Activated T-helper 1 cell treated with anti-CD3 and anti-CD28 coated beads, Interleukin-12 subunit alpha, Interleukin-12 subunit beta, Interleukin-2, Interleukin-4 antibody, amounts not matched to agents 30 ng/mL and 10 ng/mL and 1 ng/mL, durations not matched to agents 14 hours and 24 hours and 36 hours (primary cell): Measurements from ENCODE around the gene ZFHX3. TPM values are rescaled to one million over a fixed set of nuclear protein-coding genes. Genes with fewer than 3 reads are reported as not detected.

Source experiments
- DNase-seq: peaks from one replicate; pipeline ENCODE4 v3.0.0; 2021; ENCODE audit warnings: low spot score
- H3K27ac Mint-ChIP-seq: one replicate; pipeline ENCODE4 v1.8.0; 2021; ENCODE audit warnings: mild to moderate bottlenecking, mixed read lengths
- H3K27me3 Mint-ChIP-seq: one replicate; pipeline ENCODE4 v1.8.0; 2022; ENCODE audit warnings: mild to moderate bottlenecking, moderate library complexity, mixed read lengths; ENCODE audit not compliant: insufficient read depth
- H3K36me3 Mint-ChIP-seq: one replicate; pipeline ENCODE4 v1.8.0; 2021; ENCODE audit warnings: low read depth, mixed read lengths
- H3K4me1 Mint-ChIP-seq: one replicate; pipeline ENCODE4 v1.8.0; 2021; ENCODE audit warnings: low read depth, mixed read lengths
- H3K4me3 Mint-ChIP-seq: one replicate; pipeline ENCODE4 v1.8.0; 2021; ENCODE audit warnings: mild to moderate bottlenecking, moderate library complexity, mixed read lengths
- H3K9me3 Mint-ChIP-seq: one replicate; pipeline ENCODE4 v1.8.0; 2021; ENCODE audit warnings: mixed read lengths
- intact Hi-C: fragments of 100-400 bp; cut with micrococcal nuclease; formaldehyde crosslinking; loops from one replicate; pipeline ENCODE4 v1.15.1; 2024
- total RNA-seq: library from RNA; stranded (reverse); gene quantifications from 2 replicates; pipeline ENCODE4 v1.2.3, GENCODE V29; 2022

ZFHX3 gene
- total RNA-seq, 1 donor from 2014 or later: 0.34 TPM

DNA sequence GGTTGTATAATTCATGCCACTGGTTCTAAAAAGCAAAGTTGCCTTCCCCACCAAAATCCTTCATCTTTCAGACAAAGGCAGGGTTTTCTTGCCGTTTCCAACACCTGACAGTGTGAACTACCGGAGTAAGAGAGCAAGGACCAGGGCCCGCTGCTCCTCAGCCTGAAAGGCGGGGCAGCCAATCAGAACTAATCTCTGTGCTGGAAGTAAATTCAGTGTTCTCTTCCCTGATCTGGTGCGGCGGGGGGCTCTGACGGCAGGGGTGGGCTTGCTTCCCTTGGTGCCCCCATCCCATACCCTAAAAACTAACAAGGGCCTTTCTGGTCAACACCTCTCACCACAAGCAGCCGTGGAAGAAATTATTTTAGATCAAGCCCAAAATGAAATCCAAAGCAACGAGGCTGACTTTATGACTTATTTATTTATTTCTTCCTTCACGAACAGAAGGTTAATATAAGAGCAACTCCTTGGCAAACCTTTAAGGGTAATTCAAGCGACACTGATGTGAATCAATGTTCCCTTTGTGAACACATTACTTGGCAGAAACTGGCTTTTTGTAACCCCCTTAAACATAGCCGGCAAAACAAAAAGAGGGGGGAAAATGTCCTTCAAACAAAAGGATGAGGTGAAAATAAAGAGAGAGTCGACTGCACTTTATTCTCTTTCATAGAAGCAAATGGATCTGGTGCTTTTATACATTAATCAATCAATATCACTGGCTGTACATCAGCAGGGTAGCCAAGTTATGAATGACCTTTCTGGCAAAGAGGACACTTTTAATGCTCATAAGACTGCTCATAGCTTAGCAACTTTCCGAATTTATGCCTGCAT, 189.9 kb downstream of the ZFHX3 start:
- H3K36me3 Mint-ChIP-seq: no peaks in the 10 kb centered on the region
- intact Hi-C loops: loop anchor here (1.0 to 5.0 kb wide), 2 partner anchors 45 to 356 kb away; no protein-coding TSS in a partner anchor

DNA sequence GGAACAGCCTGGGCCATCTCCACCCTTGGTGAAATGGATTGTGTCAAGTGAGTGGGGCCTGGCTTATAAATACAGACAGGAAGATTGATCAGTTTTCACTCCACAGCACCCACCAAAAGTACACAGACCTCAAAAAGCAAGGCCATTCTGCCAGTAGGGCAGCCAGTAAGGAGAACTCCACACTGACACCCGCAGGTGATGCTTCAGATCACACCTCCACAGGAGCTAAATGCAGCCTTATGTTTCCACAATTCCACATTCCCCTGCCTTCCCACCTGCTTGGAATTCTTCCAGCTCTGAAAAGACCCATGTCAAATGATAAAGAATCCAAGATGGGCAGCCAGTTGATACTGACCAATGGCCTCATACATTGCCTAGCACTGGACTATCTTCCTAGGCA, 191.1 kb downstream of the ZFHX3 start:
- Mint-ChIP-seq H3K36me3 (no peaks in the 10 kb centered on the region), H3K4me1 (peaks cover 6% of the 10 kb centered on the region), H3K9me3 (peaks cover 3% of the 10 kb centered on the region), H3K4me3 (no peak overlapping the region), H3K27me3 (peaks cover 16% of the 10 kb centered on the region), H3K27ac (no peak overlapping the region)
- intact Hi-C loops: loop anchor here (5.0 kb wide), 1 partner anchor 354 kb away; no protein-coding TSS in a partner anchor
- DNase-seq: no peak

More for the DNA sequence above, 189.9 kb downstream of the ZFHX3 start:
- Mint-ChIP-seq H3K27me3 (peaks cover 9% of the 10 kb centered on the region), H3K4me1 (peaks cover 6% of the 10 kb centered on the region), H3K27ac (no peak overlapping the region), H3K4me3 (no peak overlapping the region), H3K9me3 (no peaks in the 10 kb centered on the region)
- no peak for DNase-seq

DNA sequence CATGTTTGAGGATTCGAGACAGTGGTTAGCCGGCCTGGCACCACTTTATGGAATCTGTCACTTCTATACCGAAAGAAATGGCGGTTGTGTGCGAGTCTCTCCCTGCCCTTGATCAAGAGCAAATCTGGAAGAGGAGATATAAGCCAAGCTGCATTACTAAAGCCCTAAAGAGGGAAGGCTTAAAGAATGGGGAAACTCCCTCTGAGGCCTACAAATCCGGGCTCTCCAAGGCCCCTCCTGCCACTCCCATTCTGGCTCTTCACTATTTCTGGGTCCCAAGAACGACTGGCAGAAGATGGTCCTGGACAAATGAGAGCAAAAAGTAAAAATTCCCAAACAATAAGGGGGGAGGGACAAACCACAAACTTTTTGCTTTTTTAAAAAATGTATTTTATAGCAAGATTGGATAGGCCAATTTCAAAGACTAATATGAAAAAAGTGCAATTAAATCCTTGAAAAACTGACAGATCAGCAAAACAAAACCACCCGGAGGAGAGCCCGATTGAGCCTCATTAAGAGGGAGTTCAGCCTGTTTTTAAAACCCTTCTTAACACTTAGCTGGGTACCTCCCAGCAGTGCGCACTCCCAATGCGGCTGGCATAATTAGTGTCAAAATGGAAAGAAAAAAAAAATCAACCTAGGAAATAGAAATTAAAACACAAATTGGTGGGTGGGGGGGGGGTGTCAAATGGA, 193.5 kb downstream of the ZFHX3 start:
- Mint-ChIP-seq H3K9me3 (peaks cover 3% of the 10 kb centered on the region), H3K4me3 (no peak overlapping the region), H3K27me3 (peaks cover 16% of the 10 kb centered on the region), H3K36me3 (no peaks in the 10 kb centered on the region), H3K4me1 (peaks cover 6% of the 10 kb centered on the region), H3K27ac (no peak overlapping the region)
- intact Hi-C loops: no loop called here
- no peak for DNase-seq

DNA sequence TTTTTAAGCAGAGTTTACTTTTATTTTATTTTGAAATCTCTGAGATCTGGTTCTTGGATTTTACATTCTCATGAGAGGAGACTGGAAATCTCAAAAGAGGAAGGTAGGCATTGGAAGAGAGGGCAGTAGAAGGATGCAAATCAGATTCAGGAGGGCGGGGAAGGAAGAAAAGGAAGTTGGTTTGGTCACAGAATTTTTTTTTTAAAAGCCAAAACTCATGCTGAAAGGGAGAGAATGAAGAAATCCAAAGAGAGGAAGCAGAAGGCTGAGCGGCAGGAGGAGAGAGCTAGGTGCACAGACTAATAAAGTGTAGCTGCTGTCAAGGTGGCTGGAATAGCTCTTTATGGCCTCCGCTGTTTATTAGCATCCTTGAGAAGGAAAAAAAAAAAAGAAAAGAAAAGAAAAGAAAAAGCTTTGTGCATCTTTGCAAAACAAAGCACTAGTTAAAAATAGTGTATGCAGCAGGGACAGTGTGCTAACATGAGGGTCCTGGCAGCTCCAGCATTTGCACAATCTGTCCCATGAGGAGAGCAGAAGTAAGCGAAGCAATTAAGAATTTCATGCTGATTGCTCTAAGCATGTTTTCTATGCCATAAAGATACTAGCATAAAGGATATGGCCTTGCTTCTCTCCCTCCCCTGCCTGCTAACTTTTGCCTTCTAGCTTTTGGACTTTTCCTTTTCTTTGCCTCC, 194.2 kb downstream of the ZFHX3 start:
- Mint-ChIP-seq H3K27me3 (peaks cover 16% of the 10 kb centered on the region), H3K4me3 (no peak overlapping the region), H3K36me3 (no peaks in the 10 kb centered on the region), H3K27ac (no peak overlapping the region), H3K4me1 (peaks cover 6% of the 10 kb centered on the region), H3K9me3 (peaks cover 3% of the 10 kb centered on the region)
- intact Hi-C loops: no loop called here
- DNase-seq: no peak

DNA sequence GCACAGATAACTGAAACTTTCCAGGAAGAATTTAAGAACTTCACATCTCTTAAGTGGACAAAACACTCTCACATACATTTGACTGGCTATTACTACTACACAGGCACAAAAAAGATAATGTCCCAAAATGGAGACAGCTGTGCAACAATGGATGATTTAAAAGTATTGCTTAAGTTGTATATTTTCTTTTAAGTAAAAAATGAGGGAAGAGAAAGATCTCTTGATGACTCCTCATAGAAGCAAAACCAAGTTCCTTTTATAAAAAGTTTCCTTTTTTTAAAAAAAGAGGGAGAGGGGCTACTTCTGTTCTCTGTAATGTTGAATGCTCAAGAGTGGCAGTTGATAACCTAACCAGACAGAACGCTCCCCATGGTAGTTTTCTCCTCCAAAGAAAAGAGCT, 195.5 kb downstream of the ZFHX3 start:
- peaks cover 6% of the 10 kb centered on the region for H3K4me1 Mint-ChIP-seq
- peaks cover 16% of the 10 kb centered on the region for H3K27me3 Mint-ChIP-seq
- no peak for DNase-seq
- H3K9me3 Mint-ChIP-seq: peaks cover 3% of the 10 kb centered on the region
- no peak overlapping the region for H3K27ac Mint-ChIP-seq
- intact Hi-C loops: no loop called here
- H3K4me3 Mint-ChIP-seq: no peak overlapping the region
- no peaks in the 10 kb centered on the region for H3K36me3 Mint-ChIP-seq

DNA sequence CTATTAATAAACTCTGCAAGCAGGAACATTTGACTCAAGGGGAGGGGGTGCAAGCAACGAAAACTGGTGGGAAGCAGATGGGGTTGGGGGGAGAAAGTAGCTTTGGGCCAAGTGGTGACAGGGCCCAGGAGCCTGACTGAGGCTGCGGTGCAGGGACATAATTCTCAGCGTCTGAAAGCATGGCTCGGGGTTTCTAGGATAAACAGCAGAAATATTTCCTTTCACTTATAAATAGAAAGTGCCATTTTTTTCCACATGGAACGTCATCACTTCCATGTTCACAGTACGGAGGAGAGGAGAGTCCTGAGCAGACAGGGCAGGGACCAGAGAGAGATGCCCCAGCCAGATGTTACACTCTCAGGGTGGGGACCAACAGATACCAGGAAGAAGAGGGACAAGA, 197.1 kb downstream of the ZFHX3 start:
- Mint-ChIP-seq H3K4me1 (peaks cover 9% of the 10 kb centered on the region), H3K27me3 (peaks cover 20% of the 10 kb centered on the region), H3K36me3 (no peaks in the 10 kb centered on the region), H3K27ac (no peak overlapping the region), H3K9me3 (peaks cover 3% of the 10 kb centered on the region), H3K4me3 (no peak overlapping the region)
- DNase-seq: no peak
- intact Hi-C loops: no loop called here

DNA sequence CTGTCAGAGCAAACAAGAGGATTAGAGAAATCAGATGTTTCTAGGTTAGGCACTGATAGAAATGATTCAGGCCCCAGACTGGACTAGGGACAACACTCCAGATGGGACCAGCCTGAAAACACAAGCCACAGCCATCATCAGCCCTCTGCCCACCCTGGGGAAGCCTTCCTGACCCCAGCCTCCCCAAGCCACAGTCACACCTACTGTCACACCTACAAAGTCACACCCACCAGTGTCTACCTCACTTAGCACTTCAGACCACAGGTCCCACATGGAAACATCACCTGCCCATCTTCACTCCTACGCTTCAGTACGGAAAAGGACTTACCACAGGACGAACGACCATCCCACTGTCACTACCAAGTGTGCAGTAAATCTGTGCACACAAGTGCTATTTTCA, 197.9 kb downstream of the ZFHX3 start:
- peaks cover 3% of the 10 kb centered on the region for H3K9me3 Mint-ChIP-seq
- no peaks in the 10 kb centered on the region for H3K36me3 Mint-ChIP-seq
- peaks cover 17% of the 10 kb centered on the region for H3K27me3 Mint-ChIP-seq
- no peak overlapping the region for H3K4me3 Mint-ChIP-seq
- peaks cover 15% of the 10 kb centered on the region for H3K4me1 Mint-ChIP-seq
- intact Hi-C loops: no loop called here
- no peak overlapping the region for H3K27ac Mint-ChIP-seq
- no peak for DNase-seq

DNA sequence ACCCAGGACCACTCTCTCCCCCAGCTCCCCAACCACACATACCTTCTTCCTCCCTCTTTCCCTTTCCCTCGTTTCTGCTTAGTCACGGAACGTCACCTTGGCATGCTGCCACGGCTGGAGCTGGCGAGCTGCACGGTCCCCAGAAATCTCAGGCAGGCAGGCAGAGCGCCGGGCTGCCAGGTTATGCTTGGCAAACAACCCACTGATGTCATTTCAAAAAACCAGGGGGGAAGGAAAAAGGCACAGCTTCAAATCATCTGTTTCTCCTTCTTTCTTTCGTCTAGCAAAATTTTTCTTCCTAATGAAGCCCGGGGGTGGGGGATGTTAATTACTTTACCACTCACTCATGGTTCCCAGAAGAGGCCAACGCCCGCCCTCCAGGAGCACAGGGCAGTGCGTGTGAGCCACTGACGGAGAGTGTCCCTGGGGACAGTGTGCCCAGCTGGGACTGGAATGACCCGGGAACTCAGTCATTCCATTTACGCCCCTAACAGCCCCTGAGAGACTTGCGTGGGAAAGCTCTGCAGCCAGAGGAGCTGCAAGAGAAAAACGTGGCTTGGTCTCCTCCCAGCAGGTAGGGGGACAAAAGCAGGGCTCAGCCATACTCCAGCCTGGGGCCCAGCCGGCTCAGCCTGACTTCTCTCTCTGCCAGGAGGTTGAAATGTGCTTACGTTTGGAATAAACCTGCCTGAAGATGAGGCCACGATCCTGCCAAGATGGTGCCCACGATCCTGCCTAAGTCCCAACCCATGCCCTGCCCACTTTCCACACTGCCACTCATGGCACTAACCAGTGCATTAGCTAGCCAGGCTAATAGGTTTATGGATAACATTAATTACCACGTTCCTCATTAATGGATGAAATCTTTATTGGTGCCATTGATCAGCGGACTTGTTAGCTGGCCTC, 198.9 kb downstream of the ZFHX3 start:
- peaks cover 17% of the 10 kb centered on the region for H3K27me3 Mint-ChIP-seq
- no peak overlapping the region for H3K4me3 Mint-ChIP-seq
- H3K36me3 Mint-ChIP-seq: no peaks in the 10 kb centered on the region
- DNase-seq: no peak
- intact Hi-C loops: loop anchor here (10.0 kb wide), 1 partner anchor 206 kb away; no protein-coding TSS in a partner anchor
- no peak overlapping the region for H3K27ac Mint-ChIP-seq
- H3K9me3 Mint-ChIP-seq: peaks cover 3% of the 10 kb centered on the region
- H3K4me1 Mint-ChIP-seq: peaks cover 25% of the 10 kb centered on the region

DNA sequence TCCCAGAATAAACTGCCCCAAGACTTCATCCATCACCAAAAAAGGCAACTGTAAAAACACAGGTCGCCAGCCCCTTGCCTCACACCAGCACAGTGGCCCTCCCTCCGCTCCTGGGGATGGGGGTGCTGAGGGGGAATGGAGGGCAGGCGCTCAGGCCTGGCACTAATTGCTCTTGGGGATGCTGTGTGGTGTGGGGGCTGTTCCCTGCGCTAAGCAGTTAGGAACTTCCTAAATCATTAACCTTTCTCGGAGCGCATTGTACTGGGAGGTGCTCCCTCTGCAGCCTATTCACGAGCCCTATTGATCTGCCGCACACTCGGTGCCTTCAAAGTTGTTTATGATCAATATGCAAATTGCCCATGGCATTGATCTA, 199.9 kb downstream of the ZFHX3 start:
- H3K36me3 Mint-ChIP-seq: no peaks in the 10 kb centered on the region
- H3K4me1 Mint-ChIP-seq: peaks cover 25% of the 10 kb centered on the region
- intact Hi-C loops: loop anchor here (10.0 kb wide), 1 partner anchor 207 kb away; no protein-coding TSS in a partner anchor
- peaks cover 3% of the 10 kb centered on the region for H3K9me3 Mint-ChIP-seq
- no peak overlapping the region for H3K4me3 Mint-ChIP-seq
- no peak overlapping the region for H3K27ac Mint-ChIP-seq
- DNase-seq: no peak
- H3K27me3 Mint-ChIP-seq: peaks cover 11% of the 10 kb centered on the region

DNA sequence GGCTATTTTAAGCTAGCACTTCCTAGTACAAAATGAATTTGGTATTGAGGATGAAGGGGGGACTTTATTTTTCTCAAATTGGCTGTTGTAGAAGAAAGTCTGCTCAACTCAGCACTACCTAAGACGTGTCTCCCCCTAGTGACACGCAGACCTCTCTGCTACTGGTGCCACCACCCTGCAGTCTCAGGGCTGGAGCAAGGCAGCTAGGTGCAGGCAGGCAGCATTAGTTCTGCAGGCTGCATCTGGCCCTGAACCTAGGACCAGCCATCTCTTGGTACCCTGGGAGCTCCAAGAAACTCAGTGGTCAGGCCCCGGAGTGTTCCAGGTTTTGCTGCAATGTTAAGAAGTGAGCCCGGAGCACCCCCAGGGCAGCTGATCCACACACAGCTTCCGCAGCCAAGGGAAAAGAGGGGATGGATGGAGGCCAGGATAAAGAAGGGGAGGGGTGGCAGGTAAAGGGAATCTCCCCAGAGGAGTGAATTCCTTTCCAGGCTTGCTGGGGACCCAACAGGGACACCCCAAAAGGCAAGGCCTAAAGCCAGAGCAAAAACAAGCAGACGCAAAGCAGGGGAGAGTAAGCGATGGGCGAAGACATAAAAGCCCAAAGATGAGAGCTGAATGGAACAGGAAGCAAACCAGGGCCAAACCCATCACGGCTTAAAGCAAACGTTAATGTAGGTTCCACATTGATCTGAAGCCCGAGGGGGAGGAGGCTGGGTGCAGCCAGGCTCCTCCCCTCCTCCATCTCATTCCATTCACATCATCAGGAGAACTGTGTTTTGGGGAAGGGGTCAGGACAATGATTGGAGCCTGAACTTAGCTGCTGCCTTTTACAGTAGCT, 200.5 kb downstream of the ZFHX3 start:
- no peak overlapping the region for H3K27ac Mint-ChIP-seq
- H3K27me3 Mint-ChIP-seq: peaks cover 12% of the 10 kb centered on the region
- DNase-seq: no peak
- no peaks in the 10 kb centered on the region for H3K9me3 Mint-ChIP-seq
- H3K4me3 Mint-ChIP-seq: no peak overlapping the region
- peaks cover 25% of the 10 kb centered on the region for H3K4me1 Mint-ChIP-seq
- intact Hi-C loops: loop anchor here (10.0 kb wide), 1 partner anchor 207 kb away; no protein-coding TSS in a partner anchor
- no peaks in the 10 kb centered on the region for H3K36me3 Mint-ChIP-seq

DNA sequence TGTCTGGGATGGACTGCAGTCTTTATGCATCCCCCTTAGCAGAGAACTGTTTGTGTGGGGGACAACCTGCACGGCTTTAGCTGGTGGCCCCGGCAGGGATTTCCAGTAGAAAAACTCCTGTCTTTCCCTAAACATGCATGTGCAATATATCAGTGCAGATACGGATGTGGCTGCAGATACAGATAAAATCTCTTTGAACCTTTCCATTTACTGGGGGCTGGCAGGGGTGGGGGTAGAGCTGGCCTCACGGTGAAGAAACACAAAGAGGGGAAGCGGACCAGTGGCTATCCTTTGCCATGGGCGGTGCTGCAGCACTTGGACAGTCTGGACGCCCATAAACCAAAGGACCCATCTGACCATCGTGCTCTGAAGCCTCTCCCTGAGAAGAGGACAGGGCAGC, 201.3 kb downstream of the ZFHX3 start:
- peaks cover 25% of the 10 kb centered on the region for H3K4me1 Mint-ChIP-seq
- H3K9me3 Mint-ChIP-seq: no peaks in the 10 kb centered on the region
- no peak overlapping the region for H3K27ac Mint-ChIP-seq
- H3K36me3 Mint-ChIP-seq: no peaks in the 10 kb centered on the region
- H3K4me3 Mint-ChIP-seq: no peak overlapping the region
- H3K27me3 Mint-ChIP-seq: peaks cover 8% of the 10 kb centered on the region
- no peak for DNase-seq
- intact Hi-C loops: loop anchor here (10.0 kb wide), 1 partner anchor 208 kb away; no protein-coding TSS in a partner anchor
